HL-60/S4 treated with phorbol 12-myristate 13-acetate at 8.2 ng/mL for 4 days and 3 days (cell line): ENCODE data around the gene ATP5F1B.
"Not testable (repeated sequence)": the region's sequence is repeated elsewhere in the genome, so short reads cannot be mapped to it uniquely, and the experiment has no call there.

Experiments used
- in situ Hi-C: fragments of 300-500 bp; cut with MboI; formaldehyde crosslinking; loops from 2 replicates; pipeline ENCODE4 v1.15.0; 2022; ENCODE audit warnings: low sequenced_read_pairs

ATP5F1B gene

DNA sequence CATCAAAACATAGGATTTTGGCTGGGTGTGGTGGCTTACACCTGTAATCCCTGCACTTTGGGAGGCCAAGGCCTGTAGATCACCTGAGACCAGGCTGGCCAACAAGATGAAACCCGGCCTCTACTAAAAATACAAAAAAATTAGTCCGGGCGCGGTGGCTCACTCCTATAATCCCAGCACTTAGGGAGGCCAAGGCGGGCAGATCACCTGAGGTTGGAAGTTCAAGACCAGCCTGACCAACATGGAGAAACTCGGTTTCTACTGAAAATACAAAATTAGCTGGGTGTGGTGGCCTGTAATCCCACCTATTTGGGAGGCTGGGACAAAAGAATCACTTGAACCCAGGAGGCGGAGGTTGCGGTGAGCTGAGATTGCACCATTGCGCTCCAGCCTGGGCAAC lies 2.2 kb upstream of the ATP5F1B start:
- in situ Hi-C loops: not testable (repeated sequence)

DNA sequence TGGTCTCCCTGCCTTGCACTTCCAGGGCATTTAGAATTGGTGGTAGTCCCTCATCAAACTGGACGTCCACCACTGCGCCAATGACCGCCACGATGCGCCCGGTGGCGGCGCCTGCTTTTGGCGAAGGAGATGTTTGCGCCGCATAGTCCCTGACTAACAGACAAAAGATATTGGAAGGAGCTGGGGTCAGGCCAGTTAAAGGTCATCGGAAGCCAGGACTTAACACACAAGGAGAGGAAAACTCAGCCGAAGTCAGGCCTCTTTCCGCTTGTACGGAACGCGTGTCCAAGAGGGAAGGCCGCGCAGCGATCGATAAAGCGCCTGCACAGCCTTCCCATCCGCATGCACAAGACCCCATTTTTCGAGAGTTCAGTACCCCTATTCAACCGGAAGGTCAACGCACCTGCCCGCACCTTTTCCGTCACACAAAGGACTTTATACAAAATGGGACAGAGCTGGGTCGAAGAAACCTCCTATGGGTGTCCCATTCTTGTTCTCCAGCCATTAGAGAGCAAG lies 525 bp downstream of the ATP5F1B start:
- in situ Hi-C loops: no loop called here

DNA sequence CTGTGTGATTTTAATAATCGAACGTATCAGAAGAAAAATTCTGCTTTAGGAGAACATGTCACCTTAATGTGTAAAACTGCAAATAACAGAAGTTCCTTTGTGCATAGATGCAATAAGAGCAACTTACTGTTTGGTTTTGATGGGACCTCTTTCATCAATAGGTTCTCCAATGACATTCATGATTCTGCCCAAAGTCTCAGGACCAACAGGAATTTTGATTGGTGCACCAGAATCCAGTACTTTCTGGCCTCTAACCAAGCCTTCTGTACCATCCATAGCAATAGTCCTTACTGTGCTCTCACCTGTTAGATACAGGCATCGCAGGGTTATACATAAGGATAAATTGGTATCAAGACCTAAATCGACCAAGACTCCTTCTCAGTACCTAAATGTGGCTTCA lies 1.1 kb downstream of the ATP5F1B start:
- in situ Hi-C loops: no loop called here

DNA sequence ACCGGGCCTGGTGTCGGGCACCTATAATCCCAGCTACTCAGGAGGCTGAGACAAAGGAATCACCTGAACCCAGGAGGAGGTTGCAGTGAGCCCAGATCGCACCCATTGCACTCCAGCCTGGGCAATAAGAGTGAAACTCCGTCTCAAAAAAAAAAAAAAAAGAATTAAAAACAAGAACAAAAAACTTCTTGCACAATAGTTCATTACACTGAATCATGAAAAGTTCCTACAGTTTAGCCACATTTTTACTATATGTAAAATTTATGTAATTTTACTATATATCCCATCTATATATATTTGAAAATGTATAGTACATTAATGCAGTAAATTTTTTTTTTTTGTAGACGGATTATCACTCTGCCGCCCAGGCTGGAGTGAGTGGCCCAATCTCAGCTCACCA lies 4.6 kb downstream of the ATP5F1B start:
- in situ Hi-C loops: no loop called here

DNA sequence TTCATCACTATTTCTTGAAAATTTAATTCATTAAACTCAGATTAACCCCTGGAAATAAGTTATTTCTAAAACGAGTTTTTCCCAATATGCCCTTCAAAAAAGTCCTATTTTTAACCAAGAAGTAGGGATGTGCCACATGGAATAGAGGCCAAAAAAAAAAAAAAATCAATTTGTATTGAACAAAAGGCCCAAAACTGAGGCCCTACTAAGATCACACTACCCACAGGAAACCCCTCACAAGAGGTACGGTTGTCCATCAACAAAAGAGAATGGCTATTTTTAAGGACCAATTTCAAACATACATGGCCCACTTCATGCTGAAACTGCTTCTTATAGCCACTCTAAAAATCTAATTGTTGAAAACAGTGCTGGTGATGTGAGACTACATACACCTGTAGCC lies 8.2 kb downstream of the ATP5F1B start:
- in situ Hi-C loops: no loop called here

DNA sequence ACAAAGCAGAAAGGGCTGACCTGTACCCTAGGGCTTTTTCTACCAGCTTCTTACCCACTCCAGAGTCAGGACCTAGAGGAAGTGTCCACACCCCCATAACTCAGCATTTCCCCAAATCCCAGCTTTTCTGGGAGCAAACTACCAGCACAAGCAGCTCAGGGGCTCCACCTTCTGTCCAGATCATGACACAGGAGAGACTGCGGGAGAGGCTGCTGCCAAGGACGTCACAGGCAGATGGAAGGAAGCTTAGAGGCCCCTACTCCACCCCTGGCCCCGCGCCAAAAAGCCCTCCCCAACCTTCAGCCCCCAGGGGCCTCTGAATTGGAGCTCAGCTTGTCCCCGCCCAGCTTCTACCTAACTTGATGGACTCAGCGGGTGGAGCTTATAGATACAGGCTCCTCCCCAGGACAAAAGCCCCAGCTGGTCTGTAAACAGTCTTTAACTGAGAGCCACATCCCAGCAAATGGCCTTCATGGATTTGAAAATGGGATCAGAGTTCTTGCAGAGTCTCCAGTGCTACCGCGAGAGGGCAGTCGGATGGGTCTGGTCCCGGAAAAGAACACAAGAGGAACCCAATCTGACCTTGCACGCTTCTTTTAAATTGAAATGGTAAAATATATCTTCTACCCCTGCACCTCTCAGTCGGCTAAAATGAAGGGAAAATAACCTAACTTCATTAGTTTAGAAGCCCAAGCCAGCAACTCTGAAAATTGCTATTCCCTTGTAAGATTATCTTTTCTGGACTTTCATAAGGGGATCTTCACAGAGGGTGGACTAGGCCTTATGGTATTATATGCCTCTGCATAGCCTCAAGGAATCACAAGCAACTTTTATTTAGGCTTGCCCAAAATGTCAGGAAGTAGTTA lies 8.9 kb downstream of the ATP5F1B start:
- in situ Hi-C loops: no loop called here

DNA sequence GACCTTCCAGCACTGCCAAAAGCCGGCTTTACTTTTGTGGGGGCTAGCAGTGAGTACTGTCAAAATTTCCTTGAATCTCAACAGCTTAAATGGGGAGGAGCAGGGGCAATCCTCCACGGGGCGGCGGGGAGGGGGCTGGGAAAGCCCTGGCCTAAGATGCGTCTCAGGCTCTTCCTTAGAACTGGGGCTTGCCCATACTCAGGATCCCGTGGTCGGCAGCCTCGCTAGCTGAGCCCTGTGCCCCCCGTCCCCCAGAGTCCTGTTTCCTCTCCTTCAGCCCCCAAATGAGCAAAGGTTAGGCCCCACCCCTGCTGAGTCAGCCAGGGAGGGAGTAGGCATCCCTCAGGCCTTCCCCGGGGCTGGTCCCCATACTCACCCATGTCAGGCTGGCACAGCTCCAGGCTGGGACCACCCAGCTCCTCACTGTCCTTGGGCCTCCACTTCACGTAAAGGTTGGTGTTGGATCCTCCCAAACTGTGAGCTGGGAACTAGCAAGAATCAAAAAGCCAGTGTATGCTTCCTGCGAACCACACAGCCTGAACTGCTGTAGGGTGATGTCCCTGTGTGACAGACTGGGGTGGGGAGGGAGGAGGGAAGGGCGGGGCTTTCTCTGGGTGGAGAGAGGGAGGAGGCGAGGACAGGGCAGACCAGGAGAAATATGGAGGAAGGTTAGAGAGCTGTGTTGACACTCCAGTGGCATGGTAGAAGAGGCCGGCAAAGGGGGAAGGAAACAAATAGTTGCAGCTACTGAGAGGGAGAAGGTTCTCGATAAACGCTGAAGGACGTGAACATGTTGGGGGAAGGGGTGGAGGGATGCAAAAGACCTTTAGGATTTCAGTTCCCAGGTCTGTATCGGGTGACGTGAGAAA lies 9.7 kb downstream of the ATP5F1B start:
- in situ Hi-C loops: no loop called here

DNA sequence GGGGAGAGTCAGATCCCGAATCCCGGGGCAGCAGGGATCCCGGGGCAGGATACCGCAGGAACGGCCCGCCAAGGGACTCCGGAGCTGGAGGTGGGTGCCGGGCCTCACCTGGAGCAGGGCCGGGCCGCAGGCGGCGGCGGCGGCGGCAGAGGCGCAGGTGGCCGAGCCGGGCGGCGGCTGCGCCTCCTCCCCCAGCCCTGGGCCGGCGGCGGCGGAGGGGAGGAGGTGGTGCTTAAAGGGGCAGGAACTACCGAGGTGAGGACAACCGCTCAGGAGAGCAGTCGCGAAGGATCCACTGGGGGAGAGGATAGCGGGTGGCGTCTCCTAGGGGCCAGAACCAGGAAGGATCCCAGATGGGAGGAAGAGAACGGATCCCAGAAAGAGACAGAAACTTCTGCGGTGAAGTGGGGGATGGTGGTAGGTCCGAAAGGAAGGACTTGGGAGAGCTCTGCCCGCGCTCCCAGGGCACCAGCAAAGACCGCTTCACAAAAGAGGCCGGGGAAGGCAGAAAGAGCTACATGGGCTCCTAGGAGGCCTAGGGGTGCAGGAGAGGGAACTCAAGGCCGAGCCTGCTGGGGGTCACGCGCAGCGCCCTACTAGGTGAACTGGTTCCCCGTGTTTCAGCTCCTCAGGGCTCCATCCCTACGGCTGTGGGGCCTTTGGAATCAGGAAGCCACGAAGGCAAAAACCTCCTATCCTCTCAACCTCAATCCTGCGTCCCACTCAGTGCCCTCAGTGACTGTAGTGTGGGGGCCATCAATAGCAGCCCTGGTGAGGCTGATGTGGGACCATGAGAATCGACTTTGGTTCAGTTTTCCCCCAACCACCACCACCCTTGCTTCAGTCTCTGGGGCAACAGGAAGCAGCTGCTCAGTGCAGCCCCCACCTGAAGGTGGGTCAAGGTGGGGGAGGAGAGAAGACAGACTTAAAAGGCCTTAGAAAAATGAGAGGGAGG lies 10.7 kb downstream of the ATP5F1B start:
- in situ Hi-C loops: no loop called here

DNA sequence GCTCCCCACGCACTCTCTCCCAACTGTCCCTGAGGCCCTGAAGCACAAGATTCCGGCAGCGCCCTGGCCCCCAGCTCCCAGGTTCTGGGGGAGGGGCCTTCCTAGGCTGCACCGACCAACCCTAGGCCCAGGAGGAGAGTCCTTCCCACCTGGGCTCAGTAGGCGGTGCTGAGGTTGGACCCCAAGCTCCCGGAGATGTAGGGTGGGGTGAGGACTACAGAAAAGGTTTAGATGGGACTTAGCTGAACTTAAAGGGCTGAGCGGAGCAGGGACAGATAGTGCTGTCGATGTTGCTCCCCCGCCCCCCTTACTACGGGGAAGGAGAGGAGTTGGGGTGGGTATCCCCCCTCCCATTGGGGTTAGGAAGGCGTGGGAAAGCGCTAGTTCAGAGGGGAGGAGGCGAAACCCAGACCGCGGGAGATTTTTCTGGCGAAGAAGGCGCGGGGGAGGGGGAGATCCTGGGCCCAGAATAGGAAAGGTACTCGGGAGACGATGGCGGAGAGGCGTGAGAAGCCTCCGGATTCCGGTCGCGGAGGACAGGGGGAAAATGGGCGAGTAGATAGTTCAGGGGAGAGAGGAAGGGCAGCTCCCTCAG lies 11.4 kb downstream of the ATP5F1B start:
- in situ Hi-C loops: no loop called here

DNA sequence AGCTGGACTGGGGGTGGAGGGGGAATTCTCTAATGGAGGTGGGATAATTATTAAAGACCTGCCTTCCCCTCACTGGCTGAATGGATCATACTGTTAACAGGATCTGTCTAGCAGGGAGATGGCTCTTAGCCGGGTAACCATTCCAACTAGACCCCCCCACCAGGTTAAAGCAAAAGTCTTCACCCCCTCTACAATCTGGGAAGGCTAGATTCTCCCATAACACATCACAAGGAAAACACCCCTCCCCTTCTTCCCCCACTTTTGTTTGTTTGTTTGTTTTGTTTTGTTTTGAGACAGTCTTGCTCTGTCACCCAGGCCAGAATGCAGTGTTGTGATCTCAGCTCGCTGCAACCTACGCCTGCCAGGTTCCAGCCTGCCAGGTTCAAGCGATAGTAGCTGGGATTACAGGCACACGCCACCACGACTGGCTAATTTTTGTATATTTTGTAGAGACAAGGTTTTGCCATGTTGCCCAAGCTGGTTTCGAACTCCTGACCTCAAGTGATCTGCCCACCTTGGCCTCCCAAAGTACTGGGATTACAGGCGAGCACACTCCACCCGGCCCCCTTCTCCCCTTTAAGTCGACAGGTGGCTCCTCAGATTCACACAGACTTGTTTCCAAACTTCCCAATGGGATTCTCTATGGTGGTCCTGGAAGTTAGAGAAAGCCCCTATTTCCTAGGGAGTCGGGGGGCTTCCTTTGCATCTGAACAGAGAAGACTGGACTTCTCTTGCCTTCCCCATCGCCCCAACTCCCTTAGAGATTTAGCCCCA lies 12.1 kb downstream of the ATP5F1B start:
- in situ Hi-C loops: no loop called here

DNA sequence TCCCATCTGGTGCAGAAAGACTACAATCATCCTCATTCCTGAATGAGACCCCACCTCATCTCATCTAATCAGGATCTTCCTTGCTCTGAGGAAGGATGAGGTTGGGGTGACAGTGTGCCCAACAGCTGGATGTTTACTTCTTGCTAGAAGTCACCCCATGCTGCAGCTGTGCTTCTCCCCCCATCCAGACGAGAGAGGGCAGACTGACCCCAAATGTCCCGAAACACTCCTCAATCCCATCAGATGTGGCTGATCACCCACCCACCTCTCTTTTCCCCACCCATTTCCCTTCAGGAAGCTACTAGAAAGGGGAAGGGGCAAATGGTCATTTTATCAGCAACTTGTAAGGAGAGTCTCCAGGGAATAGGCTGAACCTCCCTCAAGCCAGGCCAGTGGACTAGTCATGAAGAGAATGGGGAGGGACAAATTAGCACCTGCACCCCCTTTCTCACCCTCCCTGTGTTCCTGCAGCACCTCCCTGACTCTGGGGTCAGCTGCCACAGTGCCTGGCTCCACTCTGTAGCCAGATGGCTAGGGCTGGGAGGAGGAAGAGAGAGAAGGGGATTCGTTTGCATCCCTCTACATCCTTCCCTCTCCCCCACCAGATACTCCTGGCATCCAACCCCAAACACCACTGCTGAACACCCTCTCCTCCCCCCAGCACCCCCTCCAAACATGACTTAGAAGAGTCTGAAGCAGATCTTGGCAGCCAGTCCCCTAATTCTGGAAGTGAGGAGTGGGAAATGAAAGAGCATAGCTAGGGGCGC lies 12.9 kb downstream of the ATP5F1B start:
- in situ Hi-C loops: no loop called here

DNA sequence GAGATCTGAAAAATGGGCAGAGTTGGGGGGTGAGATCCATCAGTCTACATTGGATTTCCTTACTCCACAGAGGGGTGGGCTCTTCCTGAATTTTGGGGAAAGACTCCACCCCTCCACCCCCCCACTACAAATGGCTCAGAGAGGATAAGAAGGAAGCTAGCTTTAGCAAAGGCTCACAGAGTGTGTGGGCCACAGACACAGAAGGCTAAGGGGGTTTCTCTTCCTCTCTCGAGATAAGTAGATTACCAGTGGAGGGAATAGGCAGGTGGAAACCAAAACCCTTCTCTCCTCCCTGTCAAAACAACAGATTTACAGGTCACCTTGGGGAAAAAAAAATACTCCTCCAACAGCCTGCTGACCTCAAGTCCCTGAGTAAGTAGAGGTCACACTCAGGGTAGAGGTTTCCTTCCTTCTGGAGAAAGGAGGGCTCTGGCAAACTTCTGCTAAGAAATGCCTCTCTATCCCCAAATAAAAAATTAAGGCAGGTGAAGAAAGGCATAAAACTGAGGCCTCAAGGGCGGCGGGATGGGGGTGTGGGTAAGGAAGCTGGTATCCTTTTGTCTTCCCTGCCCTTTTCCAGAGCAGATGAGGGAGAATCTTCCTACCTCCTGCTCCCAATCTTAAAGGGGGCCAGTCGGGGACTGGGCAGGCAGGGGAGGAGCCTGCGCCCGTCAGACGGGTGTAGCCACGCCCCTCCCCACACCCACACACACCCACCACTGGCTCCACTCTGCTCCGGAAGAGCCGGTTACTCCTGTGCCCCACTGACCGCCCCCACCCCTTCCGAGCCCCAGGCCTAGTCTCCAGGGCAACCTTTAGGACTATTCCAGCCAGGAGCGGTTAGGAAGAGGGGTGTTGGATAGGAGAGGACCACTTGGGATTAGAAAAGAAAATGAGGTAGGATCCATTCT lies 13.7 kb downstream of the ATP5F1B start:
- in situ Hi-C loops: no loop called here

DNA sequence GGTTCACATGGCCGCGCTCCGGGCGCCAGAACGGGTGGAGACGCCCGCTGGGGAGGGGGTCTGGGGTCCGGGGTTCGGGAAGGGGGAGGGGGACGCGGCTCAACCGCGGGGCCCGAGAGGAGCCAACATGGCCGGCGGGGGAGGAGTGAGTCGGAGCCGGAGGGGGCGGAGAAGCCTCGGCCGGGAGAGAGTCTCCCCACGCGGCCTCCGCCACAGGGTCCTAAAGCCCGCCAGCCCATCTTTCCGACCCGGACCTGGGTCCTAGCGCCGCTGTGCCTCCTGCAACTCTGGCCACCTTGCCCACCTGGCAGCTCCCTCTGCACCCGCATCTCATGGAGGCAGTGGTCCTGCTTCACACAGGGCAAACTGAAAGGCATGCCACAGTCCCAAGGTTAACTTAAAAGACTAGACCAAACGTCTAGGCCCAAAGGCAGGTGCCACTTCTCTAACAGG lies 15.6 kb downstream of the ATP5F1B start, which contains the start of gene BAZ2A:
Gene BAZ2A, minus strand, starts transcription at position 147 of the 453 bp plus-strand sequence. CDS start 12,796 bp downstream, outside the sequence.
- in situ Hi-C loops: no loop called here

DNA sequence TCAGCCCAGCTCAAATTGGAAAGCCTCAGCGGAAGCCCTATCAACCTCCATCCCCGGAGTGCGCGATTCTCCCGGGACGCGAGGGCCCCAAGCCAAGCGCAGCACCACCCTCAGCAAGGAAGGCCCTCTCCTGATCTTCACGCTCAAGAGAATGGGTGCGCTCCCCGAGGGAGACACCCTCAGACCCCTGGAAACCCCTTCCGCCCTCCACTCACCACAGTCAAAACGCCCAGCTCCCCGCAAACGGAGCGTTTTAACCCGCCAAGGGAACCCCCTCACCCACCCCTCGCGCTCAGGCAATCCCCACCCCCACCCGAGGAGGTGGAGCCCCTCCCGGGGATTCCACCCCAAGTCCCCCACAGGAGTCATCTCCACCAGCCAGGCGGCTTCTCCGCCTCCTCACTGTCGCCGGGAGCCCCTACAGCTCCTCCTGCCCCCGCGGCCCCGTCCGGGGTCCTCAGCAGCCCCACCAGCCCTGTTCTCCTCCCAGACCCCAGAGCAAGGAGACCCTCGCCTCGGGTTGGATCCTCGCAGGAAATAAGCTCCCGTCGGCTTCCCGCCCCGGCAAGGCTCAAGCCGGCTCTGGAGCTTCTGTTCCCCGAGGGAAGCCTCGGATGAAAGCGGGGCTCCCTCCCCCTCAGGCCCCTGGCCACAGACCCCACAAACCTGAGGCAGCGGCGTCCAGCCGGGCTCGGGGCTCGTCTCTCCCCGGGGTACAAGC lies 16.2 kb downstream of the ATP5F1B start:
- in situ Hi-C loops: no loop called here

DNA sequence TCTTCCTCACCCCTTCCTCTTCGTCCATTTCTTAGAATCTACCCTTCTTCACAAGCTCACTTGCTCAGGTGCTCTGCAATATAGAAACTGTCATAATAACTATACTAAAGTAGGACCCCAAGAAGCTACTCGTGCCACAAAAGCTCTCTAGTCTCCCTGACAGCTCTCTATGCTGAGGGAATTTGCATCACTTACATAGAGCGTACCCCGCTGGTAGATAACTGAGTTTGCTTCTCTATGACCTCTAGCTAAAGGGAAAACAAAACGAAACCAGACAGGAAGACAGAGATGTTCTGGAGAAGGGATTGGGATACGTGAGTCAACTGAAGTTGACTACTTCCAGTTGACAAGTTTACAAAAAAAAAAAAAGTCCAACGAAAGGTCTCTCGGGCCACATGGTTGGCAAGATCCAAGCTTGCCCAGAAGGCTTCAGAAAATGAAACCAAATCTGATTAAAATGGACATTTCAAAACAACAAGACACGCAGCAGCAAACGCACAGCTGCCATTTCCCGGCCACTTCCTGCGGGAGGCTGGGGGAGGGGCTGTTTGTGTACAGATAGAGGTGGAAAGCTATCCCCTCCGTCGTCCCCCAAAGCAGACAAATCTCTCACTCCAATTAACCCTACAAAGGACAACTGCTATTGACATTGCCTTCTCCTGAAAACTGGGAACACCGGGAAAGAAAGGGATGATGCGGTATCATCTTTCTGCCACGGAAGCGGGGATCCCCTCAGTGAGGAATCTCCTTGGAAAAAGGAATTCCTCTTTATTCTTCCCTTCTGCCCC lies 16.9 kb downstream of the ATP5F1B start:
- in situ Hi-C loops: no loop called here

DNA sequence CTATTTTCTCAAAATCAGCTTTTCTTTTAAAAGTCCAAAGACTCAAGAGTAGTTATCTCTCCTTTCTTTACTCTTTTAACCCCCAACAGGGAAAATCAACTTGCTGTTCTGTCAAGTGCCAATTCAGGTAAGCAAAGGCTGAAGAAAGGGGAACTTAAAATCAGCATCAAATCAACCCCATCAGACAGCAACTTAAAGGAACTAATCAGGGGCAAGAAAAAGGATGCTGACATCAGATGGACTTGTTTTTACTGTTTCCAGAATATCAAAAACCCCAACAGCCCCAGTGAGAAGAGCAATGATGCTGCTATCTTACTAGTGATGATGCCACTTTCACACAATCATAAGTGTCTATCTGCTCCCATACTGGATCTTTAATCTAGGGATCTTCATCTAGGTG lies 19.1 kb downstream of the ATP5F1B start:
- in situ Hi-C loops: no loop called here
